MM.1S (cell line): ENCODE results near the gene NEURL4.
A peak's percentile ranks its signal among the peaks of the same experiment; 100 is the strongest.

Experiments used
- DNase-seq: peaks from one replicate; pipeline ENCODE4 v3.0.0-alpha.2; 2015
- H2AFZ ChIP-seq: fragments of 300-600 bp; sonication (generic); 2 replicates; pipeline ENCODE4 v1.6.0; 2016; ENCODE audit warnings: antibody characterized with exemption, low read length
- H3F3A ChIP-seq: fragments of 300-600 bp; sonication (generic); 2 replicates; pipeline ENCODE4 v1.6.1; 2016; ENCODE audit warnings: mild to moderate bottlenecking, antibody characterized with exemption, low read length, moderate library complexity, mixed read lengths; ENCODE audit not compliant: insufficient read depth
- H3K27ac ChIP-seq: fragments of 300-600 bp; sonication (generic); 2 replicates; pipeline ENCODE4 v1.5.1; 2016; ENCODE audit warnings: mild to moderate bottlenecking, low read length
- H3K27me3 ChIP-seq: fragments of 300-600 bp; sonication (generic); replicated peaks from 2 replicates; pipeline ENCODE4 v1.6.0; 2016; ENCODE audit warnings: low read length; ENCODE audit not compliant: insufficient read depth
- H3K36me3 ChIP-seq: fragments of 300-600 bp; sonication (generic); replicated peaks from 2 replicates; pipeline ENCODE4 v1.6.1; 2016; ENCODE audit warnings: mild to moderate bottlenecking, low read length, mixed read lengths; ENCODE audit not compliant: insufficient read depth
- H3K4me1 ChIP-seq: fragments of 300-600 bp; sonication (generic); 2 replicates; pipeline ENCODE4 v1.6.1; 2016; ENCODE audit warnings: low read length, mixed read lengths
- H3K4me2 ChIP-seq: fragments of 300-600 bp; sonication (generic); 2 replicates; pipeline ENCODE4 v1.6.0; 2016; ENCODE audit warnings: low read depth, low read length
- H3K4me3 ChIP-seq: fragments of 300-600 bp; sonication (generic); 2 replicates; pipeline ENCODE4 v1.5.1; 2016; ENCODE audit warnings: low read length, mixed read lengths
- H3K79me2 ChIP-seq: fragments of 300-600 bp; sonication (generic); 2 replicates; pipeline ENCODE4 v1.6.1; 2016; ENCODE audit warnings: mixed run types, low read length, mixed read lengths
- H3K9ac ChIP-seq: fragments of 300-600 bp; sonication (generic); 2 replicates; pipeline ENCODE4 v1.6.1; 2016; ENCODE audit warnings: low read length, mixed read lengths
- H3K9me2 ChIP-seq: fragments of 300-600 bp; sonication (generic); replicated peaks from 2 replicates; pipeline ENCODE4 v1.6.1; 2016; ENCODE audit warnings: mild to moderate bottlenecking, low read length, mixed read lengths; ENCODE audit not compliant: insufficient read depth
- H3K9me3 ChIP-seq: fragments of 300-600 bp; sonication (generic); replicated peaks from 2 replicates; pipeline ENCODE4 v1.6.1; 2016; ENCODE audit warnings: mild to moderate bottlenecking, low read length, mixed read lengths; ENCODE audit not compliant: insufficient read depth
- H4K20me1 ChIP-seq: fragments of 300-600 bp; sonication (generic); 2 replicates; pipeline ENCODE4 v1.6.1; 2016; ENCODE audit warnings: mild to moderate bottlenecking, low read length, moderate library complexity, mixed read lengths; ENCODE audit not compliant: insufficient read depth
- CTCF ChIP-seq: fragments of 300-600 bp; sonication (generic); IDR thresholded peaks from 2 replicates; pipeline ENCODE4 v1.5.1; 2016; ENCODE audit warnings: antibody characterized with exemption, low read length, mixed read lengths
- EZH2 ChIP-seq: fragments of 300-600 bp; sonication (generic); optimal IDR thresholded peaks from 2 replicates; pipeline ENCODE3; 2017; ENCODE audit warnings: low read depth, mild to moderate bottlenecking, antibody characterized with exemption, low read length, mixed read lengths
- EZH2phosphoT487 ChIP-seq: fragments of 300-600 bp; sonication (generic); IDR thresholded peaks from 2 replicates; pipeline ENCODE4 v1.6.1; 2018; ENCODE audit warnings: antibody characterized with exemption, low read length

NEURL4 gene

DNA sequence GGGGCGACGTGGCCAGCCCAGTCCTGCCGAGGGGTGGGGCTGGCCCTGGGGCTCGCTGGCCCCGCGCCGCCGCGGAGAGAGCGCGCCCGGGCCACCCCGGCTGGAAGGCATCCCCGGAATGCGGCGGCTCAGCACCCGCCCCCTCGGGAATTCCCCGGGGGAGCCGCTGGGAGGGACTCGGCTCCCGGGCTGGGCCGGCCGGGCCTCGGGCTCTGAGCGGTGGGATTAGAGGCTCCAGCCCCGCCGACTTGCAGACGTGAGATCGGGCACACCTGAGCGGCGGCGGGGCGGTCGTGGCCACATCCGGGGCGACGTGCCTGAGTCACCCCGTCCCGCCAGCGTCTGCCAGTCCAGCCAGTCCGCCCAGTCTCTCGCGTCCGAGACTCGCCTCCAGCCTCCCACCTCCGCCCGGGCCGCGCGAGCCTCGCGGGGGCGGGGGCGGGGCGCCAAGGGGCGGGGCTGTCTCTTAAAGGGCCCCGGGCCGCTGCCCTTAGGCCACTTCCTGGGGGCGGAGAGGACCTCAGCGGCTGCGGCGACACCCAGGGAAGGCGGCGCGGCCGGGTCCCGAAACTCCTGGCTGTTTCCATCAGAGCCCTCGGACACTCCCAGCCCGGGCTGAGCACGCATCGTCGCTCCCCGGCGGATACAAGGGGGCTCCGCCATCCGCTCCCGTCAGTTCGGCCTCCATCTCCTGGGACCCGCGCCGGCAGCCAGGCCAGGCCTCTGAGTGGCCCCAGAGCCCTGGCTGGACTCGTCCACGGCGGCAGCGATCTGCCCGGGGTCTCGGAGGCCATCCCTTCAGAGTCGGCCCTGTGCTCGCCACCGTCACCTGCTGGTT, 22.7 kb upstream of the NEURL4 start, which contains the start of gene KCTD11:
KCTD11 (plus strand) TSS at position 498 of the 838 bp plus-strand sequence.
- Histone ChIP-seq H4K20me1 (no peaks in the 10 kb centered on the region), H3K36me3 (no peaks in the 10 kb centered on the region), H3K4me2 (peak within 1 kb of the TSS; percentile 98), H3K79me2 (no peaks in the 10 kb centered on the region), H3K9me3 (no peaks in the 10 kb centered on the region), H3K4me1 (peaks cover 5% of the 10 kb centered on the region; the same call in 1 of the 2 replicates), H3K9ac (peak within 1 kb of the TSS; percentile 67), H3K27me3 (0 out of 2 replicates have a peak, but pooled peaks cover 3% of the 10 kb centered on the region), H3K9me2 (no peaks in the 10 kb centered on the region), H3F3A (0 out of 2 replicates have a peak, but pooled peaks cover 6% of the 10 kb centered on the region), H2AFZ (peak within 1 kb of the TSS; percentile 98), H3K27ac (peak within 1 kb of the TSS; percentile 50; the same call in 1 of the 2 replicates), H3K4me3 (peak within 1 kb of the TSS; percentile 82)
- peak; percentile 74 for DNase-seq
- TF ChIP-seq CTCF (peak; percentile 72), EZH2phosphoT487 (no peak), EZH2 (no peak)

GRCh38 chr17:7348478-7349242, 19.5 kb upstream of the NEURL4 start:
- DNase-seq, result no peak
- Histone ChIP-seq H3K36me3 (no peaks in the 10 kb centered on the region), H3K4me1 (peaks cover 5% of the 10 kb centered on the region; the same call in 1 of the 2 replicates), H3K9me2 (no peaks in the 10 kb centered on the region), H3K4me2 (no peak overlapping the region), H3K9me3 (no peaks in the 10 kb centered on the region), H3K27me3 (no peaks in the 10 kb centered on the region), H3F3A (0 out of 2 replicates have a peak, but pooled peaks cover 6% of the 10 kb centered on the region), H3K27ac (no peak overlapping the region), H3K4me3 (no peak overlapping the region), H3K9ac (no peak overlapping the region), H2AFZ (no peak overlapping the region), H3K79me2 (no peaks in the 10 kb centered on the region), H4K20me1 (no peaks in the 10 kb centered on the region)
- TF ChIP-seq CTCF (no peak), EZH2 (no peak), EZH2phosphoT487 (no peak)

GRCh38 chr17:7347630-7348477, 18.7 kb upstream of the NEURL4 start:
- no peaks in the 10 kb centered on the region for H3K27me3 ChIP-seq
- no peak for DNase-seq
- TF ChIP-seq CTCF, result no peak
- no peak for TF ChIP-seq EZH2
- no peak for TF ChIP-seq EZH2phosphoT487
- no peak overlapping the region for H3K4me2 ChIP-seq
- H3K27ac ChIP-seq, result no peak overlapping the region
- no peak overlapping the region for H3K4me3 ChIP-seq
- H3K79me2 ChIP-seq, result no peaks in the 10 kb centered on the region
- H3K4me1 ChIP-seq, result peaks cover 5% of the 10 kb centered on the region; the same call in 1 of the 2 replicates
- no peak overlapping the region for H3K9ac ChIP-seq
- H3K9me3 ChIP-seq, result no peaks in the 10 kb centered on the region
- no peaks in the 10 kb centered on the region for H3K36me3 ChIP-seq
- no peak overlapping the region for H2AFZ ChIP-seq
- no peaks in the 10 kb centered on the region for H4K20me1 ChIP-seq
- H3F3A ChIP-seq, result 0 out of 2 replicates have a peak, but pooled peaks cover 6% of the 10 kb centered on the region
- H3K9me2 ChIP-seq, result no peaks in the 10 kb centered on the region
